Activated CD8-positive, alpha-beta memory T cell treated with anti-CD3 and anti-CD28 coated beads for 24 hours (primary cell): ENCODE data around the gene MCL1.
"Not testable (repeated sequence)": the region's sequence is repeated elsewhere in the genome, so short reads cannot be mapped to it uniquely, and the experiment has no call there.

Experiments used
- DNase-seq: peaks from one replicate; pipeline ENCODE4 v3.0.0-alpha.2; 2020

Gene MCL1

DNA sequence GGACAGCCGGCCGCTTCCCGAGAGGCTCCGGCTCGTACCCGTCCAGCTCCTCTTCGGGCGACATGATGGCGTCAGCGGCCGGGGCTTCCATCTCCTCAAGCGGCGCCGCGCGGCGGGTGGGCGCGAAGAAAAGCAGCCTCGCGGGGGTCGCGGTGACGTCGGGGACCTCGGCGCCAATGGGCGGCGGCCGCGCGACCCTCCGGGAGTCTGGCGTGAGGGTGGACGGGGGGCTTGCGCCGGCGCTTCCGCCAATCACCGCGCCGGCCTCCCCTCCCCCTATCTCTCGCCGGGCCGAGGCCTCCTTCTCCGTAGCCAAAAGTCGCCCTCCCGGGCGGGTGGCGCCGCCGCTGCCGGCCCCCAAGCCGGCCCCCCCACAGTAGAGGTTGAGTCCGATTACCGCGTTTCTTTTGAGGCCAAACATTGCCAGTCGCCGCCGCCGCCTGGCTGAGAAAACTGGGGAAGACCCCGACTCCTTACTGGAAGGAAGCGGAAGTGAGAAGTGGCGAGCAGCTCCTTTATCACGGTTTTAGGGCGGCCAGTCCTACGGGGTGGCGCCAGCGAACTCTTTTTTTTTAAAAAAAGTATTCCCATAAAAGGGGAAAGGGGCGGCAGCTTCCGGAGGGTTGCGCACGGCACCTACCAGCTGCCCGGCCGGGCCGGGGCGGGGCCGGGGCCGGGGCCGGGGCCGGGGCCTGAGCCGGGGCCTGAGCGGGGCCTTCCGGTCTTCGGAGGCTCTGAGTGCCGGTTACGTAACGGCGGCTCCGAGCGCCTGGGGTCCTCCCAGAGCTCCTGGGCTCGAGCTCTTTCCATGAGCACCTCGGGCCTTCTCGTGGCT is at the start of gene MCL1:
TSS of gene MCL1 (minus strand) at position 501 of the 835 bp plus-strand sequence. CDS start at position 421, 80 bp downstream.
- peak; percentile 92 for DNase-seq

DNA sequence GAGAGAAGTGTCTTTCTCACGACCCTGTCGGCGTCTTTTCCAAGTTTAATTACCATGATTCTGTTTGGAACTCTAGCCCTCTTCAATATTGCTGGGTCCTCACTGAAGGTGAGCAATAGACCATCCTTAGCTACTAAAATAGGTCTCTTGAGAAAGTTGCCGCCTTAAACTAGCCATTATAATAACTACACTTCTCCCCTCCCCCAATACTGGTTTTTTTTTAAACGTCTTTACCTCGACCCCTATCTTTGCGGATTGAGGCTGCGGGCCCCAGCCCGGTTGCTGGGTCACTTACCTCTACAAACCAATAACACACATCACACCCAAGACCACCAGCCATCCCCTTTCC is 49.3 kb upstream of the MCL1 start:
- DNase-seq: no peak

DNA sequence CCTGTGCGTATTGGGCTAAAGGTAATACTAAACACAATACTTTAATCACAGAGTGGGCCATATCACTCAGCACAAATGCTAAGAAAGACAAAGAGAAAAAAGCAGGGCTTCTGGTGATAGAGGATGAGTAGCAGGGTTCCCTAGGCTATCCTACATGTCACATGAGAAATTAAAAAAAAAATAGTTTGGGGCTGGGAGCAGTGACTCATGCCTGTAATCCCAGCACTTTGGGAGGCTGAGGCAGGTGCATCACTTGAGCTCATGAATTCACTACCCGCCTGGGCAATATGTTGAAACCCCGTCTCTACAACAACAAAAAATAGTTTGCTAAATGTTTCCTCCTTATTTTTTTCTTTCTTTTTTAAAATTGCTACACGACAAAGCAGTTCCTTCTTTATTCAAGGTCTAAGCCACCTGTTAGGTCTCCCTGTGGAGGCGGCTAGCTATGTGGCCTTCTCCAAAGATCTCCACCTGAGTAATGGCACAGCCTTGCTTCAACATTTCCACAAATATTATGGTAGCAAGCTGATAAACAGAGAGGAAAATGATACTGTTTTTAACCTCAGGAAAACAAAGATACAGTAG is 48.5 kb upstream of the MCL1 start:
- no peak for DNase-seq

DNA sequence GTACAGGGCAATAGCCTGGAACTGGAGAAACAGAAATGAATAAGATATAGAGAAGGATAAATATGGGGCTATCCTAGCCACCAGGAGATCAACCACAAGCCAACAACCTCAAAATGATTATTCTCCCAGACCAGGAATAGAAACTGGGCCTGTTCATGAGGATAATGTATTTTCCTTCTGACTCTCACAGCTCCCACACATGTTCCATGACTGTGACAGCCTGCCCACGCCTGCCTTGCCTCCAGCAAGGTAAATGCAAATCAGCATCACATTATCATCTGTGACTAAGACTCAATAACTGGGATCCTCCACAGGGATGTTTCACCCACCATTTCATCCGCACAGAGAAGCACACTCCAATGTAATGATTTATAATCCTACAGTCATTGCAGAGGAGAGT is 46.7 kb upstream of the MCL1 start:
- peak; percentile 44 for DNase-seq

DNA sequence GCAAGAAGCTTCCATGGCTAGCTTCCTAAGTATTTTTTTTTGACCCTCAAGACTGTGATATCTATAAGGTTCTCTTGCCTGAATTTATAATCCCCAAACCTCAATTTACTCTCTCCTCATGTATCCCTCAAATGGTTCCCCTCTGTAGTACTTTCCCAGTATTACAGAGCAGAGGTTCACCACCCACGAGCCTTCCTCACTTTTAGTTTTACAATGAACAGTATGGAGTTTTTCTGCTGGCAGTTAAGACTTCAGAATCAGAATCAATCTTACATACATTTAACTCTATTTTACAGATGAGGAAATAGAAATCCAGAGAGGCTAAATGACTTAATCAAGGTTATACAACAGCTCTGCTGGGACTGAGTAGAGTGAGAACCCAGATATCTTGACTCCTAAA is 45.1 kb upstream of the MCL1 start:
- not testable (repeated sequence) for DNase-seq

DNA sequence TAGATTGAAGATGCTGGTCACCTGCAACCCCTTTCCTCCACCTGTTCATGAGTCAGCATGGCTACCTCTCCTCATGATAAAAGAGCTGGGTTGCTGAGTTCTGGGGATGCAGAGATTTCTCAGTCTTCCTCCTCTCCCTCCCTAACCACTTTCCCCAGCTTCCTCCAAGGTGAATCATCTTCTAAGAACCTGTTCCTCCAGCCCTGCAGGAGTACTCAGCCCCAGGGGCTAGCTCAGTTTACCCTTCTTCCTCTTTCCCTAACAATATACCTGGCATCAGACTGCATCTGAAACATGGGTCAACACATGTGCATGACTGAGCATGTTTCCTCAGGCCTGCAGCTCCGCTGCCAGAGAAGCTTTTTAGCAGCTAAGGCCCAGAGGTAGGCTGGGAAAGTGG is 44.7 kb upstream of the MCL1 start:
- peak; percentile 38 for DNase-seq

DNA sequence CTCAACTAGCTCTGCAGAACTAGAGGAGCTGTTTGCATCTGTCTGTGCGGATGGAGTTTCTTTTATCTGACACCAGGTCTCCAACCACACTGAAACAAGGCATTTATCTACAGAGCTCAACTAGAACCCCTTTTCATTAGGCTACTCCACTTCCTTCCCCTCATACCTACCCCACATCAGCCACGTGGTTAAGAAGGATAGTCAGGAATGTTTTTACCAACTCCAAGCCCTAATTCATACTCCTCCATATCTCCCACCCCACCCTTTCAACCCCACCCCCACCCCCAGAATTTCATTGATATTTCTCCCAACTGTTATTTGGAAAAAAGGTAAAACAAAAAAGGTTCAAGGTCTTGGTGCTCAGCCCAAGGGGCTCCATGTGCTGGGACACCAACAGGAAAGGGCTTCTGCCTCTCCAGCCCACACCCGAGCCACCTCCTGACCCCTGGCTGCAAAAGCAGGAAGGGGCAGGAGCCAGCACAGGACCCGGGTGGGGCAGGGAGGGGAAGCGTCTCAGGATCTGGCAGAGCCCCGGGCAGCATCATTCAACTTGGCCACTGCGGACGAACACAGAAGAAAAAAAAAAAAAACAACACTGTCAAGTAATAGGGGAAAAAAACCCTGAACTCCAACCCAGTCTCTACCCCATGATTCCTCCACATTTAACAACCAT is 43.0 kb upstream of the MCL1 start:
- peak; percentile 15 for DNase-seq

- peak; percentile 72 for DNase-seq
Observed at GRCh38 chr1:150621497-150622302, 42.3 kb upstream of the MCL1 start.

- DNase-seq: no peak
Observed at GRCh38 chr1:150620919-150621318, 41.5 kb upstream of the MCL1 start.

GRCh38 chr1:150619576-150620509 is 40.4 kb upstream of the MCL1 start:
- DNase-seq: no peak

- no peak for DNase-seq
Observed at GRCh38 chr1:150615346-150616201, 36.2 kb upstream of the MCL1 start.

- no peak for DNase-seq
Observed at GRCh38 chr1:150613061-150613920, 33.9 kb upstream of the MCL1 start.

- no peak for DNase-seq
Observed at GRCh38 chr1:150612014-150612345, 32.6 kb upstream of the MCL1 start.

DNA sequence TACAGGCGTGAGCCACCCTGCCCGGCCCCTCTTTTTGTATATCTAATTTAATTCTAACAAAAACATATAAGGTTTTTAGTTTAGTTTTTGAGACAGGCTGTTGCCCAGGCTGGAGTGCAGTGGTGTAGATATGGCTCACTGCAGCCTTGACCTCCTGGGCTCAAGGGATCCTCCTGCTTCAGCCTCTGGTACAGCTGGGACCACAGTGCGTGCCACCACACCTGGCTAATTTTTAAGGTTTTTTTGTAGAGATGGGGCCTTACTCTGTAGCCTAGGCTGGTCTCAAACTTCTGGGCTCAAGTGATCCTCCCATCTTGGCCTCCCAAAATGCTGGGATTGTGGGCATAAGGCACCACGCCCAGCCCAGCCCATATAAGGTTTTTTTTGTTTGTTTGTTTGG is 31.2 kb upstream of the MCL1 start:
- DNase-seq: no peak

- DNase-seq: no peak
Observed at GRCh38 chr1:150609732-150610131, 30.3 kb upstream of the MCL1 start.

DNA sequence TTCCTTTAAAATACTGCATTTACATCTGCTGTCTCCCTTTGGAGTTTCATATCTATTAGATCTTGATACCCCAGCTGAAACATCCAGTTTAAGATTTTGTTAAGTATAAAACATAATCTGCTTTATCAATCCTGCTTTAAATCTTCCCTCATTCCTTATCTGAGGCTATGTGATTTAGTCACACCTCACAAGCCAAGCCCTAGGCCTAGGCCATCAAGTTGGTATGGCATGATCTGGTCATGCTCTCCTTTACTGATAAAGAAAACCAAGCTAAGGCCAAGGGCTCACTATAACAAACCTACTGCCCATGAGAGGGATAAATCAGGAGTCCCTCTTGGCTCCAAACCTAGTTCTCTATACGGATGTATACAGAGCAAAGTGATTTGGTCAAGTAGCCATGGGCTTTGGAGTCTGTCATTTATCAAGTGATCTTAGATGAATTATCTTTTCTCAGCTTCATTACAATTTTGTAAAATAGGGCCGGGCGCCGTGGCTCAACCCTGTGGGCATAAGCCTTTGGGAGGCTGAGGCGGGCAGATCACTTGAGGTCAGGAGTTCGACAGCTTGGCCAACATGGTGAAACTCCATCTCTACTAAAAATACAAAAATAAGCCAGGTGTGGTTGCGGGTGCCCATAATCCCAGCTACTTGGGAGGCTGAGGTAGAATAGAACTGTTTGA is 27.2 kb upstream of the MCL1 start:
- DNase-seq: no peak

DNA sequence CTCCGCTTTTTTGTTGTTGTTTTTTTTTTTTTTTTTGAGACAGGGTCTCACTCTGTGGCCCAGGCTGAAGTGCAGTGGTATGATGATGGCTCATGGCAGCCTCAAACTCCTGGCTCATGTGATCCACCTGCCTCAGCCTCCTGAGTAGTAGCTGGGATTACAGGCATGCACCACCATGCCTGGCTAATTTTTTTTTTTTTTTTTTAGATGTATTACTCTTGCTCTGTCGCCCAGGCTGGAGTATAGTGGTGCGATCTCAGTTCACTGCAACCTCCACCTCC is 26.0 kb upstream of the MCL1 start:
- not testable (repeated sequence) for DNase-seq

GRCh38 chr1:150604226-150604588 is 24.8 kb upstream of the MCL1 start:
- no peak for DNase-seq

GRCh38 chr1:150603711-150604110 is 24.3 kb upstream of the MCL1 start:
- no peak for DNase-seq

- DNase-seq: not testable (repeated sequence)
Observed at GRCh38 chr1:150602372-150602771, 23.0 kb upstream of the MCL1 start.
